ENCODE data around the gene BEGAIN. TPM values are rescaled to one million over a fixed set of nuclear protein-coding genes. Genes with fewer than 3 reads are reported as not detected.

BEGAIN gene
- total and polyA plus RNA-seq, 2 of the 8 experiments (the other 6 are each of a cell fraction or from before 2014, with no cell fraction given), result 2.9 to 3.0 TPM

DNA sequence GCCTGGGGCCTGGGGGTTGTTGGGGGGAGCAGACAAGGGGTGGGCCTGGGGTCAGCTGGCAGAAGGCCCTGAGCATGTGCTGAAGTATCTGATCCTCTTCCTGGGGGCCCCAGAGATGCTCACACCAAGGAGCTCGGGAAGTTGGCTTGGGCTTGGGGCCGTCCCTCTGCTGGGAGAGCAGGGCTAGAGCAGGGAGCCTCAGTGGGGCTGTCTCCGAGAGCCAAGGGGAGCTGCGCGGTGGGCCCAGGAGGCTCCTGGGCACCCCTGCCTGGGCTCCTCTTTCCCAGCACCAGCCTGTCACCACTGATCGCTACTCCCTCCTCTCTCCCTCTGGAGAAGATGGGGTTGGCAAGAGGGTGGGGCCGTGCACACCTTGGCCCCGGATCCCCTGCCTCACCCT, 28.3 kb downstream of the BEGAIN start:
- Histone ChIP-seq H3K18ac (ENCODE audit: extremely low read depth, low read length) (no peak overlapping the region), H3K27me3 (replicated peaks in 1 of 4; ENCODE audit: control insufficient read depth in 3 of 4, extremely low read depth in 1 of 4, insufficient read depth in 3 of 4, low read length in 3 of 4) (peaks cover 0 to 5% (median 1%) of the 10 kb centered on the region in 4 experiments; a peak in 3 of 7 replicates), H2BK20ac (ENCODE audit: low read length) (no peak overlapping the region), H4K91ac (replicated peaks; ENCODE audit: insufficient read length, low read length) (no peak overlapping the region), H3K23ac (ENCODE audit: insufficient read length) (no peak overlapping the region), H3K79me2 (ENCODE audit: control insufficient read depth in 1 of 2, insufficient read depth in 2 of 2, low read length in 2 of 2) (no peaks in the 10 kb centered on the region), H3K9me3 (ENCODE audit: insufficient read depth in 2 of 2, low read depth in 1 of 2, low read length in 1 of 2) (no peaks in the 10 kb centered on the region), H2BK5ac (ENCODE audit: low read depth, low read length) (no peak overlapping the region), H2BK120ac (replicated peaks; ENCODE audit: low read depth, low read length) (no peak overlapping the region), H2AK5ac (ENCODE audit: low read depth, low read length) (no peak overlapping the region), H4K8ac (ENCODE audit: extremely low read depth, insufficient read depth, low read length) (peak overlapping the region; percentile 82), H3K4me1 (replicated peaks in 1 of 4; ENCODE audit: control insufficient read depth in 3 of 4, insufficient read depth in 4 of 4, low read length in 3 of 4) (peaks cover 0 to 19% (median 17%) of the 10 kb centered on the region in 4 experiments; a peak in 6 of 7 replicates), H3K36me3 (ENCODE audit: control insufficient read depth in 2 of 4, insufficient read depth in 4 of 4, low read length in 3 of 4) (no peaks in the 10 kb centered on the region), H4K5ac (ENCODE audit: insufficient read length, low read depth, low read length) (no peak overlapping the region), H2BK15ac (ENCODE audit: low read length) (no peak overlapping the region), H2BK12ac (ENCODE audit: low read depth, low read length) (no peak overlapping the region), H3K14ac (ENCODE audit: insufficient read length) (no peak overlapping the region), H3K23me2 (ENCODE audit: low read depth, low read length) (no peaks in the 10 kb centered on the region), H3K4ac (replicated peaks; ENCODE audit: insufficient read length, low read depth, low read length) (no peak overlapping the region), H2AFZ (ENCODE audit: low read length) (no peak overlapping the region), H3K9ac (replicated peaks in 1 of 4; ENCODE audit: extremely low read depth in 1 of 4, low read depth in 3 of 4, low read length in 3 of 4) (no peak overlapping the region), H3K56ac (replicated peaks; ENCODE audit: insufficient read length, low read depth, low read length) (no peak overlapping the region), H3K4me2 (ENCODE audit: insufficient read depth in 1 of 2, low read depth in 2 of 2, low read length in 2 of 2) (no peak overlapping the region), H3K79me1 (ENCODE audit: low read depth, low read length) (no peaks in the 10 kb centered on the region), H3K4me3 (ENCODE audit: extremely low read depth in 1 of 4, insufficient read depth in 2 of 4, low read depth in 3 of 4, low read length in 4 of 4) (no peak overlapping the region), H3K27ac (ENCODE audit: low read depth, low read length) (no peak overlapping the region), H4K20me1 (replicated peaks in 1 of 2; ENCODE audit: control insufficient read depth in 1 of 2, insufficient read depth in 2 of 2, low read length in 2 of 2) (peaks cover 0 to 6% of the 10 kb centered on the region in 2 experiments)
- TF ChIP-seq TEAD4 (IDR thresholded peaks at IDR 0.05; ENCODE audit: low read depth, low read length), result no peak
- TF ChIP-seq, protein P1, sequence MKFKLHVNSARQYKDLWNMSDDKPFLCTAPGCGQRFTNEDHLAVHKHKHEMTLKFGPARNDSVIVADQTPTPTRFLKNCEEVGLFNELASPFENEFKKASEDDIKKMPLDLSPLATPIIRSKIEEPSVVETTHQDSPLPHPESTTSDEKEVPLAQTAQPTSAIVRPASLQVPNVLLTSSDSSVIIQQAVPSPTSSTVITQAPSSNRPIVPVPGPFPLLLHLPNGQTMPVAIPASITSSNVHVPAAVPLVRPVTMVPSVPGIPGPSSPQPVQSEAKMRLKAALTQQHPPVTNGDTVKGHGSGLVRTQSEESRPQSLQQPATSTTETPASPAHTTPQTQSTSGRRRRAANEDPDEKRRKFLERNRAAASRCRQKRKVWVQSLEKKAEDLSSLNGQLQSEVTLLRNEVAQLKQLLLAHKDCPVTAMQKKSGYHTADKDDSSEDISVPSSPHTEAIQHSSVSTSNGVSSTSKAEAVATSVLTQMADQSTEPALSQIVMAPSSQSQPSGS (IDR thresholded peaks at IDR 0.05; ENCODE audit: low read length), result no peak
- TF ChIP-seq JUND (IDR thresholded peaks at IDR 0.05; ENCODE audit: low read length), result no peak
- TF ChIP-seq BACH1 (IDR thresholded peaks at IDR 0.05; ENCODE audit: low read length), result no peak
- ChIA-PET CTCF (ENCODE audit: partially characterized antibody) (interaction anchor here (0.9 to 4.4 kb wide), 10 partner anchors 10 to 142 kb away, joined by 3 to 19 read pairs (median 4); no protein-coding TSS in a partner anchor), POLR2A (ENCODE audit: partially characterized antibody) (interaction anchor here (0.6 to 0.8 kb wide), 2 partner anchors 11 to 34 kb away, joined by 3 read pairs; no protein-coding TSS in a partner anchor)
- DNase-seq (ENCODE audit: low read depth in 1 of 2, low spot score in 2 of 2), result no peak
- no peak for FAIRE-seq
- 97% methylated on average over 3 of the region's 8 CpGs; no CpG with 5 or more reads in 1 of the 2 experiments for WGBS, 2 experiments (ENCODE audit: extremely low coverage in 1 of 2, insufficient coverage in 1 of 2, insufficient read length in 1 of 2, insufficient replicate concordance in 2 of 2, low coverage in 1 of 2, low lambda C conversion rate in 2 of 2, missing lambda C conversion rate in 1 of 2)

Measured in H1 (cell line).